GM19468 (cell line): ENCODE results near the gene FHAD1.
"Not testable (repeated sequence)": the region's sequence is repeated elsewhere in the genome, so short reads cannot be mapped to it uniquely, and the experiment has no call there.

Source experiments
- ATAC-seq: cut with Tn5 transposase; IDR thresholded peaks from one replicate; pipeline ENCODE4 v1.9.1; 2021; ENCODE audit warnings: mild to moderate bottlenecking, moderate library complexity, moderate number of reproducible peaks; ENCODE audit not compliant: unreplicated experiment; ENCODE audit errors: extremely low read depth

Gene FHAD1

DNA sequence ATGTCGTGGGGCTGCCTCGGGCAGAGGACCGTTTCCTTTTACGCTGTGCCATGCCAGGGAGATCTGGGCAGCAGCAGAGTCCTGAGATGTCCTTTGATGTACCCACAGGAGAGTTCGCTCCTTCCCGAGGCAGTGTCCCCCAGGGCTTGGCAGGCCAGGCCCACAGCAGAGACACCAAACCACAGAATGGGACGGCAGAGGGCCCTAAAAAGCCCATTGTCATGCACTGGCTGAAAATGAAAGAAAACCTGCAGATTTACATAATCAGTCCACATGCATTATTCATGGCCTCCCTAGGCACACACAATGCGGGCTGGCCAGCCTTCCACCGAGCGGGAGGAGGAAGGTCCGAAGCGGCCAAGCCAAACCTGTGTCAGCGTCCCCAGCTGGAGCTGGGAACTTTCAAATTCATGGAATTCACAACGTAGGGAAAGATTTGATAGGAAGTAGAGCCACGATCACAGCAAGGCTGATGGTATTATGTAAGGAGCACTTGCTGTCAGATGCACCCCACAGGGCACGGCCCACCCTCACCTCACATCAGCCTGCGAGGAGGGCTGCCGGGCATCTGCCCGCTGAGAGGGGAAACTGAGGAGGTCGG is 137.4 kb downstream of the FHAD1 start:
- ATAC-seq, result no peak

DNA sequence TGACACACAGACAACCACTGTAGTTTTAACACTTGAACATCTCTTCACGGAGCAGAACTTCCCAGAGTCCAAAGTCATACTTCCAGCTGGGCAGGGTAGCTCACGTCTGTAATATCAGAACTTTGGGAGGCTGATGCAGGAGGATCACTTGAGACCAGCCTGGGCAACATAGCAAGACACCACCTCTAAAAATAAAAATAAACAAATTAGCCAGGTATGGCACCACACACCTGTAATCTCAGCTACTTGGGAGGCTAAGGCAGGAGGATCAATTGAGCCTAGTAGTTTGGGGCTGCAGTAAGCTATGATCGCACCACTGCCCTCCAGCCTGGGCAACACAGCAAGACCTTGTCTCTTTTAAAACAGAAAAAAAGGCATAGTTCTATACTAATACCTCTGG is 138.4 kb downstream of the FHAD1 start:
- ATAC-seq, result no peak

GRCh38 chr1:15386164-15386749 is 139.2 kb downstream of the FHAD1 start:
- no peak for ATAC-seq

DNA sequence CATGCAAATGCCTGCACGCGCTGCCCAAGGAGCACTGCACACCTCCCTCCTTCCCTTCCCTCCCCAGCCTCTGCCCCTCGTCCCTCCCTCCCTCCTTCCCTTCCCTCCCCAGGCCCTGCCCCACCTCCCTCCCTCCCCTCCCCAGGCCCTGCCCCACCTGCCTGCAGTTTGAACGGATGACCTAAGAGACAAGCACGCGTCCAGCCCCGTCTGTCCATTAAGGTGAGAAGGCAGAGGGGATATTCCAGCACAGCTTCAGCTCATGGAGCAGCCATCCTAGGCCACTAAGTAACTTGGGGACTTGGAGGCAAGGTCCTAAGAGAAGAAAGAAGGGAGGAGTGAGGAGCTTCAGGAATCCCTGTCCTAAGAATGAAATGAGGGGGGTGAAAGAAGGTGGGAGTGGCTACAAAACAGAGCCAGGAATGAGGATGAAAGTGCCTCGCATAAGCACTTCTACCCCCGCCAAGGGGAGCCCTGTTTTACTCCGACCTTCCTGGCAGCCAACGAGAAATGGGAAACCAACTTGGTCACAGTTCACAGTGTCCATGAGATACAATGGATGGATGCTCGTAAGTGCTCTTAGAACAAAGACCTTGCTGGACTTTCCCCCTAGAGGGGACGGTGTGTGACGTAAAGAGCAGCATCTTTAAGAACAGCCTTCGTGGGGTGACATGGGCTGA is 141.3 kb downstream of the FHAD1 start:
- no peak for ATAC-seq

DNA sequence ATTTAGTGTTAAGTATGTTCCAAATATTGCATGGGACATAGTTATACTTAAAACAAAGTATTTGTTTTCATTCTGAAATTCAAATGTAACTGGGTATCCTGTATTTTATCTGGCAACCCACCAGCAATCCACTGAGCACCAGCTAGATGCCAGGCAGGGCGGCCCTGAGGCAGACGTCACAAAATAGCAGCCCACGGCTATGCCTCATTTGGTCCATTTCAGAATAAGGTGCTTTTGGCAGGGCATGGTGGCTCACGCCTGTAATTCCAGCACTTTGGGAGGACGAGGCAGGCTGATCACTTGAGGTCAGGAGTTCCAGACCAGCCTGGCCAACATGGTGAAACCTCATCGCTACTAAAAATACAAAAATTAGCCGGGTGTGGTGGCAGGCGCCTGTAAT is 142.8 kb downstream of the FHAD1 start:
- ATAC-seq, result not testable (repeated sequence)

DNA sequence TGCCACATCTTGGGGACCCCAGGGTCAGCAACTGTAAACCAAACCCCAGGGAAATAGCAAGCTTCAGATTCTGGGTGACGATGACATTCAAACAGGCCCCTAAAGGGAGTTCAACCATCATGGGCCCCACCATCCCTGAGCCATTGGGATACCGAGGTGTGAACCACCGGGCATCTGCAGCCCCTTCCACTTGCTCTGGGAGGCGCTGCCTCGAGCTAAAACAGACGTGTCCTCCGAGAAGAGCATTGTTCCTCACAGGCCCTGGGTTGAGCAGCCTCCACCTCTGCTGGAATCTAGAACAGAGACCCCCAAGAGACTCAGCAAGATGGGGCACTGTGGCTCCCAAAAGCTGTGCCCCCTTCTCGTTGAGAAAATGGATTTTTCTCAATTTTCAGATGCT is 143.6 kb downstream of the FHAD1 start:
- no peak for ATAC-seq

DNA sequence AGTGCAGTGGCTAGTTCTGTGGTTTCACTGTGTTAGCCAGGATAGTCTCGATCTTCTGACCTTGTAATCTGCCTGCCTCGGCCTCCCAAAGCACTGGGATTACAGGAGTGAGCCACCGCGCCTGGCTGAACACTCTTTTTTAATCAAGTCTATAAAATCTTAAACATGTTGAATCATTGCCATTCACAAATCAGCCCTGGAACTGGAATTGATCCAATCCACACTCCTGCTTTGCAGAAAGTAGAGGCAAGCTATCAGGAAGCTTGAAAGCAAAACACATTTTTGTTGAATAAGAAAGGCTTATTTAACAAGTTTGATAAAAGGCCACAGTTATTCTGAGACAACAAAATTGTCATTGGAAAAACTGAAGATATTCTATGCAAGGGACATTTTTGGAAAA is 144.3 kb downstream of the FHAD1 start:
- no peak for ATAC-seq

DNA sequence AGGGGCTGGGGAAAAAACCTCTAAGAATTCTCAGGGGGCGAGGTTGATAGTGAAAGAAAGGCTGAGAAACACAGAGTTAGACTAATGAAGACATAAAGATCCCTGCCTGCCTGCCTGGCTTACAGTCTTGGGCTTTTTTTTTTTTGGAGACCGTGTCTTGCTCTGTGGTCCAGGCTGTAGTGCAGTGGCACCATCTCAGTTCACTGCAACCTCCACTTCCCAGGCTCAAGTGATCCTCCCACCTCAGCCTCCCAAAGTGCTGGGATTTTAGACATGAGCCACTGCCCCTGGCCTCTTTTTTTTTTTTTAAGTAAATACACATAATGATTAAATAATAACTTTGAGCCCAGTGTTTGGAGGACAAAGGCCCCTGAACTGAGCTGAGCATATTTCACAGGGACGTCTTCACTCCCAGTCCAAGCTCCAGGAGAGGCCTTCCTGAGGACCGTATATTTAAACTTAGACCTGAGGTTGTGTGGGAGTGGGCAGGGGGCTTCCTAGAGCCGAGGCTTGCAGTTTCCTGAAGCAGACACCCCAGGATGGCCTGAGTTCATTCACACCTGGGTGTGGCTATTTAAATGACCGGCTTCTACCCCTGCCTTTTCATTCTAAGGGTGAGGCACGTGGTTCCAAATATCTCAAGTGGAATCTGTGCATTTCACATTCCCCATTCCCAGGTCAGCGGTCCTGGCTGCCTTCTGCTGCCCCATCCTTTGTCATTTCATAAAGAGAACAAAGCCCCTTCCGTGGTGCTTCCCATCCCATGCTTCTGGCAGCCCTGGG is 146.6 kb downstream of the FHAD1 start:
- ATAC-seq, result no peak

DNA sequence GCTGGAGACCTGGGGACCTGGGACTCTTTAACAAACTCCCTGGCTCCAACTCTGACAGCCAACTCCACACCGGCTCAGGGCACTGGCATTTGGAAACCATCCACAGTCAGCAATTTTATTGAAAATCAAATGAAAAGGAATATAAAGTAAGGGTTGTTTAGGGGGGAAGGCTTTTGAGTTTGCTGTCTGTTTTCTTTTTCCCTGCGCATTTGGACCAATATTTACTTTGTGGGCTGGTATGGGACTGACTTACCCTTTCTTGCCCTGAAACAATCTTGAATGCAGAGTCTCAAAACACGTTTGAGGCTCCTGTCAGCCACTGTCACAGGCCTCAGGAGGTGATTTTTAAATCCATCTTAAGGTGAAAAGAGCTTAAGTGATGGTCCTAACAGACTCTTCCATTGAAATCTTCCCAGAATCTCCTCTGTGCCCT is 147.3 kb downstream of the FHAD1 start:
- no peak for ATAC-seq

DNA sequence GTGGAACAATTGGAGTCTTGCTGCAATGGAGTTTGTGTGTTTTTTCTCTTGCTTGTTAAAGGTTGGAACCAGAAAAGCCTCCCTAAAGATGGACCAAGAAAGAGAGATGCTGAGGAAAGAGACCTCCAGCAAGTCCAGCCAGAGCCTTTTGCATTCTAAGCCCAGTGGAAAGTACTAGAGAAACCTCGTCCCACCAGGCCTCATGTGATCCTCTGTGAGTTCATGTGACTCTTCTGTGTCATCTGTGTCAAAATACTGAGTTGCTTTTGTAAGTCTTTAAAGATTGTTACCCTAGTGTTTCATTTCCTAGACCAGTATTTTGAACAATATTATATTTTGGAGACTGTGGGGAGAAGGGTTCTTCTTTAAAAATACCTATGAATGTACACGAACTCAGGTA is 150.2 kb downstream of the FHAD1 start:
- no peak for ATAC-seq

- ATAC-seq, result no peak
Measured at GRCh38 chr1:15399710-15400109, 152.7 kb downstream of the FHAD1 start.

- ATAC-seq, result no peak
Measured at GRCh38 chr1:15400627-15401026, 153.6 kb downstream of the FHAD1 start.

DNA sequence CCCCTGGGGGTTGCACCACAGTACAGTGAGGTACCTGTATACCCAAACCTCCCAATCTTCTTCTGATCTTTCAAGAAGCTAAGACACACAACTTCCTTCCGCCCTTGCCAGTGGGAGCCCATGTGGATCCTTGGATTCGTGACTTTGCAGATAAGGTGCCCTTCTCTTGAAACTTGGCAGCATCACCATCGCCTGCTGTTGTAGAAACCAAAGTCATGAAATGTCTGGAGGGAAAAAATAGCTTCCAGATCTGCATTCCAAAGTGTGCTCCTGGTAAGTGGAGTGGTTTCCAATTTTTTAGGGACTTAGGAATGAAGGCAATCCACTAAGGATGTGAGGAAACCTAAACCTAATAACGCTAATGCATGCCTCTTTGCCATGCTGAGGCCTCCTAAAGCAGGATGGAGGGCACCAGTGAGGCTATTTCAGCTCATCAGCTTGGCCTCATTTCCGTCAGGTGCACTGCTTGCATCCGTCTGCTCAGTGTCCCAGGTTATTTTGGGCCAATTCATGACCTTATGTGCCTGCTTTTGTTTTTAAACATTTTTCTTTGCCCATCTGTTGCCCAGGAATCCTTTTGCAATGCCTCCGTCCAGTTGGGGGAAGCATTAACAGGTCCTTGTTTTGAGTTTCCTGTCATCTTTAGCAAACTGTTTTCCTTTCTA is 154.5 kb downstream of the FHAD1 start:
- ATAC-seq, result no peak

DNA sequence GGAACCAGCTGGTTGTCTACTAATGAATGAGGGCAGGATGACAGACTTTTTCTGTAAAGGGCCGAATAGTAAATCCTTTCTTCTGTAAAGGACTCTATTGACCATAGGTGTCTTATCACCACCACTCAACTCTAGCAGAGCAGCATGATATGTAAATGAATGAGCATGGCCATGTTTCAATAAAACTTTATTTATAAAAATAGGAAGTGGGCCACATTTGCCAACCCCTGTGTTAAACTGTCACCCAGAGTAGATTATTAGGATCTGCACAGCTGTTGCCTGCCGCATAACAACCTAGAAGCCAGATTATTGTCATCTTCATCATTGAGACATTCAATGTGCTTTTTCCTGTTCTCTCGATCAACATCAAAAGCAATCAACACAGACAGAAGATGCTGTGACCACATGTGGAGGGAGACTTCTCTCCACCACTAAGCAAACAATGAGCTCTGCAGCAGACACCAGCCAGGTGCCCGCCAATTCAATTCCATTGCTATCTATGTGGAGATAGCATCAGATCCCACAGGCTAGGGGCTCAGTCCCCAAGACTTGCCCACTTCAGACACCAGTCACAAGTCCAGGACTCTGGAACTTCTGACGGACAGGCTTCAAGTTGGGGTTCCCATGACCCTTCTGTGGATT is 155.9 kb downstream of the FHAD1 start:
- no peak for ATAC-seq

- no peak for ATAC-seq
Measured at GRCh38 chr1:15403962-15404580, 157.0 kb downstream of the FHAD1 start.

DNA sequence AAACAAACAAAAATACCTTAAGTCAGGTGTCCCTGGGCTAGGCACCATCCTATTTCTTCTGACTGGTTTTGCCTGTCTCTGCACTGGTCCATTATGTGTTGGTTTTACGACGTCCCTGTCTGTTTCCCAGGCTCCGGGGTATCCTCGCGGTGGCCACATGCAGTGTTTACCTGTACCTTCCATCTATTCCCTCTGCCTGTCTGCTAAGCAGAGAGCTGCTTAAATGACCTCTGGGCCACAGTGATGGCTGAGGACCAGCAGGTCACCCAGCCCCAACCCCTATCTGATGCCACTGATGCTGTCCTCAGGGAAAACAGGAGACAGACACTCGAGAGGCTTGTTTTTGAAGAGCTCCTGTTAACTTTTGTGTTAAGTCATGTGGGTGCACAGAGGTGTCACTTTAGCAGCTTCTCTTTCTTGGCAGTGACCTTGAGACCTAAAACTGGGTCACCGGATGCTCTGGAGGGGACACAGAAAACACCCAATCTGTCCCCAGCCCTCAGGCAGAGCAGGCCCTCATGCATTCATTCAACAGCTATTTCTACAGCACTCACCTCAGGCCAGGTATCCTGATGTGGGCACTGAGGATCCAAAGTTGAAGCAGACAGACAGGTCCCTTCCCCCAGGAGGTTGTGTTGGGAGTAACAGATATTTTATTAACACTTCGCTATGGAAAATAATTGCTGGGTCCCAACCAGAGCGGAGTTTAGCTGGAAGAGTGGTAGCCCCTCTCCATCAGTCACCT is 158.3 kb downstream of the FHAD1 start:
- ATAC-seq, result no peak

DNA sequence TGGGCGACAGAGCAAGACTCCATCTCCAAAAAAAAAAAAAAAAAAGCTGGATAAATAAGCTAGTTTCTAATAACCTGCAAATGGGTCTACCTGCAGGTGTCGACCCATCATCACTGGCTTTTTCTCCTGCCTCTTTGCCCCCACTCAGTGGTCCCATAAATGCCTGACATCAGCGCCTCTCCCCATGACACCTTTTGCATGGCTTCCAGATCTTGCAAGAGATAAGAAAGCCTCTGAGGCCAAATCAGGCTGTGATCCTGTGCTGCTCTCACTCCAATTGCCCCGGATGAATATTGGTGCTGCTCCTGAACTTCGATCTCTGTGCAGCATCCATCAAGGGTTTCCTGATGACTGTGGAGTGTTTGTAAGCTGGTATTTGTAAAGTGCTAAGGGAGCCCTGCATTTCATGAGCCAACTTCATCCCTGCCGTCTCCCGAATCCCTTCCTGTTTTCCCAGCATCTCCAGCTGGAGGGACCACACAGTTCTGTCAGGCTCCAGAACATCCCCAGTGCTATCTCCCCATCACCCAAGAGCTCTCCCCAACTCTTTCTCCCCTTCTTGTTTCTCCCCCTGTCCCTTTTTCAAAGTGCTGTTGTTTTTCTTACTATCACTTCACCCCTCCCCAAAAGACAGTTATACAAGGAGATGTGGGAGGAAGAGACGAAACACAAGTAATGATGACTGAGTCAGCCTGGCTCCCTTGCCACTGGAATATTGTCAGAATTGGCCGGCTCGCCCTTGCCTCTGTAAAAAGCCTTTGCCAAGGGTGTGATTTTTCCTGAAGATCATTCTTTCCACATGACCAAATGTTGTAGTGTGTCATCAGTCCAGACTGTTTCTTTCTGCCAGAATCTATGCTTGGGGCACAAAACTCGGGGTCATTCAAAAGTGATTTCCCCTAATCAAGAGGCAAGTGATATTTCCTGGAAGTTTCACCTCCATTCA is 159.9 kb downstream of the FHAD1 start:
- no peak for ATAC-seq

GRCh38 chr1:15407580-15407979 is 160.6 kb downstream of the FHAD1 start:
- ATAC-seq, result no peak
